GM12878 (cell line): ENCODE measurements around the gene LRTM2. TPM values are rescaled to one million over a fixed set of nuclear protein-coding genes. Genes with fewer than 3 reads are reported as not detected.

Source experiments
- ATAC-seq: fragments of 200-7000 bp; cut with Tn5 transposase; 3 replicates; pipeline ENCODE4 v1.9.1; 2020; ENCODE audit warnings: mild to moderate bottlenecking, moderate library complexity
- BruUV-seq: library from RNA; stranded (reverse); fragments of 400-500 nt; replicated peaks from 2 replicates; lab custom pipeline; 2021; lab: Mats Ljungman, UMichigan
- CTCF ChIA-PET: fragments of 300-600 bp; sonication (Branson Sonifier 250); formaldehyde crosslinking; extraction: SDS; loops from one replicate; lab custom pipeline; 2021; ENCODE audit warnings: inconsistent platforms; lab: Yijun Ruan, JAX
- POLR2A ChIA-PET: fragments of 350-600 bp; formaldehyde crosslinking; extraction: SDS; loops from one replicate; lab custom pipeline; 2021; ENCODE audit warnings: inconsistent platforms; lab: Charles Lee
- RAD21 ChIA-PET: fragments of 300-600 bp; sonication (Branson Sonifier 250); formaldehyde crosslinking; loops from one replicate; lab custom pipeline; 2023; ENCODE audit warnings: antibody characterized with exemption; ENCODE audit not compliant: unreplicated experiment; lab: Charles Lee
- SMC1A ChIA-PET: fragments of 300-600 bp; sonication (Branson Sonifier 250); formaldehyde crosslinking; loops from one replicate; lab custom pipeline; 2023; ENCODE audit not compliant: unreplicated experiment, uncharacterized antibody; lab: Charles Lee
- DNase-seq: peaks from one replicate; pipeline ENCODE4 v3.0.0-alpha.2; 2011; ENCODE audit warnings: low read depth, low spot score
- FAIRE-seq: peaks from 3 replicates; lab custom pipeline; 2011; peaks lifted over from hg19 to GRCh38; lab: Jason Lieb, UNC
- H2AFZ ChIP-seq: 2 replicates; pipeline ENCODE4 v1.6.0; 2011; ENCODE audit warnings: low read depth, low read length, control low read depth; ENCODE audit not compliant: control insufficient read depth
- H3K27ac ChIP-seq: 2 replicates; pipeline ENCODE4 v1.5.1; 2011; ENCODE audit warnings: control low read depth; ENCODE audit not compliant: control insufficient read depth, insufficient read depth
- H3K27me3 ChIP-seq, 2 experiments: replicated peaks in 1 of 2; 2 replicates each; pipeline versions ENCODE4 v1.6.0 to v1.6.1; 2011; ENCODE audit warnings: low read length in 1 of 2; ENCODE audit not compliant: control insufficient read depth in 2 of 2, insufficient read depth in 2 of 2
- H3K36me3 ChIP-seq, 2 experiments: 2 replicates each; pipeline ENCODE4 v1.5.1; 2011; ENCODE audit warnings: low read length in 1 of 2; ENCODE audit not compliant: control insufficient read depth in 2 of 2, insufficient read depth in 2 of 2
- H3K4me1 ChIP-seq: 2 replicates; pipeline ENCODE4 v1.6.1; 2011; ENCODE audit warnings: mild to moderate bottlenecking, low read length, moderate library complexity, mixed read lengths; ENCODE audit not compliant: control insufficient read depth, insufficient read depth
- H3K4me2 ChIP-seq: 2 replicates; pipeline ENCODE4 v1.6.0; 2011; ENCODE audit warnings: control low read depth; ENCODE audit not compliant: control insufficient read depth, insufficient read depth
- H3K4me3 ChIP-seq: fragments of 200-600 bp; sonication (generic); 2 replicates; pipeline ENCODE4 v1.5.1; 2016
- H3K79me2 ChIP-seq: 2 replicates; pipeline ENCODE4 v1.6.0; 2011; ENCODE audit warnings: low read length; ENCODE audit not compliant: control insufficient read depth, insufficient read depth
- H3K9ac ChIP-seq: 2 replicates; pipeline ENCODE4 v1.8.0; 2011; ENCODE audit warnings: low read length, control low read depth, mixed read lengths; ENCODE audit not compliant: control insufficient read depth, insufficient read depth
- H3K9me3 ChIP-seq: replicated peaks from 3 replicates; pipeline ENCODE4 v1.5.1; 2011; ENCODE audit warnings: mild to moderate bottlenecking, low read length; ENCODE audit not compliant: control insufficient read depth, insufficient read depth
- H4K20me1 ChIP-seq: 2 replicates; pipeline ENCODE4 v1.6.0; 2011; ENCODE audit not compliant: control insufficient read depth, insufficient read depth
- BACH1 ChIP-seq: fragments of 450-650 bp; IDR thresholded peaks from 2 replicates; pipeline ENCODE4 v1.6.1; 2017; ENCODE audit warnings: mild to moderate bottlenecking, borderline replicate concordance
- BRCA1 ChIP-seq: IDR thresholded peaks from 2 replicates; pipeline ENCODE4 v1.6.1; 2011; ENCODE audit warnings: low read depth, low read length, improper control_type of control experiment
- CBFB ChIP-seq: IDR thresholded peaks from 2 replicates; pipeline ENCODE4 v1.6.1; 2016; ENCODE audit warnings: antibody characterized with exemption, low read depth
- IKZF1 ChIP-seq: fragments of 450-650 bp; conservative IDR thresholded peaks from 2 replicates; pipeline ENCODE4 v1.6.1; 2017; ENCODE audit warnings: antibody characterized with exemption, mild to moderate bottlenecking
- MXI1 ChIP-seq: fragments of 150-350 bp; IDR thresholded peaks from 2 replicates; pipeline ENCODE4 v1.6.1; 2011; ENCODE audit warnings: low read depth, mild to moderate bottlenecking, inconsistent platforms, low read length, improper control_type of control experiment
- PAX5 ChIP-seq: IDR thresholded peaks from 2 replicates; pipeline ENCODE4 v1.6.1; 2011; ENCODE audit warnings: low read depth, low read length, borderline replicate concordance
- RELA ChIP-seq: fragments of 450-650 bp; IDR thresholded peaks from 2 replicates; pipeline ENCODE4 v1.8.0; 2014; ENCODE audit warnings: borderline replicate concordance; ENCODE audit not compliant: partially characterized antibody
- SIX5 ChIP-seq: IDR thresholded peaks from 2 replicates; pipeline ENCODE4 v1.6.1; 2011; ENCODE audit warnings: mild to moderate bottlenecking, low read depth, low read length, moderate library complexity; ENCODE audit not compliant: severe bottlenecking
- ZZZ3 ChIP-seq: IDR thresholded peaks from 2 replicates; pipeline ENCODE4 v1.6.1; 2011; ENCODE audit warnings: low read depth; ENCODE audit not compliant: control insufficient read depth, insufficient read length
- WGBS: methylation state at CpG from one replicate; pipeline ENCODE4 v1.1.6; 2016; ENCODE audit warnings: low lambda C conversion rate; ENCODE audit not compliant: insufficient replicate concordance, insufficient coverage; ENCODE audit errors: missing lambda C conversion rate; 5-methylcytosine and 5-hydroxymethylcytosine counted together
- in situ Hi-C: fragments of 300-500 bp; cut with MboI; formaldehyde crosslinking; loops from 9 replicates; pipeline ENCODE4 v1.14.3; 2018; ENCODE audit warnings: mixed read lengths
- intact Hi-C: fragments of 100-400 bp; cut with micrococcal nuclease; formaldehyde crosslinking; loops from one replicate; pipeline ENCODE4 v1.14.2; 2022; ENCODE audit not compliant: unreplicated experiment
- polyA plus RNA-seq, 11 experiments: library from polyadenylated mRNA; depleted of rRNA in 4 of 11; unstranded in 6 of 11; stranded (reverse) in 5 of 11; fragments of >200 nt; fragmentation: Nextera tagmentation in 4 of 11; fragmentation: Illumina TruSeq in 1 of 11; extraction: Ambion mirVana in 4 of 11; extraction: Trizol in 1 of 11; gene quantifications; 1 replicate in 1 of 11; 2 replicates in 10 of 11; pipeline versions ENCODE4 v1.2.1 to v1.2.3, GENCODE V29; 2011 to 2016; ENCODE audit warnings: inconsistent platforms in 2 of 11, missing spikeins in 2 of 11, low read depth in 1 of 11
- total RNA-seq, 4 experiments: library from RNA; depleted of rRNA in 3 of 4; stranded (reverse); fragments of >200 nt in 3 of 4; fragmentation: Illumina TruSeq in 1 of 4; extraction: Trizol in 1 of 4; gene quantifications; 2 replicates each; pipeline versions ENCODE4 v1.2.1 to v1.2.3, GENCODE V29; 2013 to 2021
- TF ChIP-seq, protein P1 (sequence below): fragments of 450-650 bp; IDR thresholded peaks from 2 replicates; pipeline ENCODE4 v1.6.1; 2017; ENCODE audit warnings: borderline replicate concordance
- TF ChIP-seq, protein P2 (sequence below): fragments of 450-650 bp; formaldehyde crosslinking; IDR thresholded peaks from 2 replicates; pipeline ENCODE4 v1.4.0; 2022; ENCODE audit warnings: mild to moderate bottlenecking, moderate library complexity
- TF ChIP-seq, protein P3 (sequence below): fragments of 450-650 bp; IDR thresholded peaks from 2 replicates; pipeline ENCODE4 v1.6.1; 2017; ENCODE audit warnings: mild to moderate bottlenecking, moderate library complexity

The LRTM2 gene
- total and polyA plus RNA-seq, 10 of the 15 experiments (the other 5 are each of a cell fraction or from before 2014, with no cell fraction given): 0.05 TPM; not detected in 9

DNA sequence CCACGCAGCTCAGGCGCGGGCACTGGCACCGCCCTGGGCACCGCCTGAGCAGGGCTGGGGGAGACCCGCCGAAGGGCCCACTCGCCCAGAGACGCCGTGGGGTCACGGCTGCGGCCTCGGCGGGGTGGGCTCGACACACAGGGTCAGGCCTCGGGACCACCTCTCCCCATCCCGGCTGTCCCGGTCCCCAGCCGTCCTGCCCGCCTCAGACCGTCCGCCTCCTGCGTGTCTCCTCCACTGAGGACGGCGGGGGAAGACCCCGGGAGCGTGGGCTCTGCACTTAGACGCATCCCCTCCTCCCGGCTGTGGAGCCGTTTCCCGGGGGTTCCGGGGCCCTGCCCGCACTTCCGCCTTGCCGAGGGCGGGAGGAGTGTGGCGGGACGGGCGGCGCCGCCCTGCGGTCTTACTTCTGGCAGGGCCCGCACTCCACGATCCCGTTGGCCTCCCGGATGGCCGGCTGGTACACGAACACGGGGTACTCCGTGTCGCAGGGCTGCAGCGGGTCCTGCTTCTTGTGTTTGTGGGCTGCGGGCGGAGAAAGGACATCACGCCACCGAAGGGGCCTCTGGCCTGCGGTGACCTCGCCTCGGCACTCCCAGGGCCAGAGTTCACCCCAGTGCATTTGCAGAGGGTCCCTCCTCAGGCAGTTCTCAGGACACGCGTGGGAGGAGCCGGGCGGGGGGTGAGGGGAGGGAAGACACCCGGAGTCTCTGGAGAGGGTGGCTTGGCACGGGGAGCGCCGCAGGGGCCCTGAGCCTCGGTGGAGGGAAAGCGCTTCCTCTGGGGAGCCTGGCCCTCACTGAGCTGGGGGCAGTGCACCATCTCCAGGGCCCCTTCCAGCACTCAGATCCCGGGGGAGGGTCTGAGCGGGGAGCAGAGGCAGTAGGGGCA is 23.1 kb upstream of the LRTM2 start:
- Histone ChIP-seq H3K79me2 (no peaks in the 10 kb centered on the region; the same call in 1 of the 2 replicates), H3K9me3 (no peaks in the 10 kb centered on the region), H3K4me1 (peaks cover 4% of the 10 kb centered on the region; the same call in 1 of the 2 replicates), H3K27me3 (no peaks in the 10 kb centered on the region), H3K4me2 (peak overlapping the region; percentile 100), H3K9ac (peak overlapping the region; percentile 81), H3K36me3 (no peaks in the 10 kb centered on the region; a peak in 1 of 4 replicates), H2AFZ (peak overlapping the region; percentile 92), H3K27ac (peak overlapping the region; percentile 62), H4K20me1 (no peaks in the 10 kb centered on the region), H3K4me3 (peak overlapping the region; percentile 62)
- ChIA-PET SMC1A (interaction anchor here (1.0 to 7.6 kb wide), 4 partner anchors 122 to 142 kb away, joined by 3 to 109 read pairs (median 10); no protein-coding TSS in a partner anchor), POLR2A (interaction anchor here (0.5 to 1.5 kb wide), 2 partner anchors 162 to 199 kb away, joined by 3 read pairs; no protein-coding TSS in a partner anchor), CTCF (interaction anchor here (6.5 to 9.5 kb wide), 2 partner anchors 143 to 145 kb away, joined by 106 to 434 read pairs; no protein-coding TSS in a partner anchor), RAD21 (interaction anchor here (6.5 kb wide), 1 partner anchor 143 kb away, joined by 69 read pairs; no protein-coding TSS in a partner anchor)
- BruUV-seq: TSS peak; percentile 90
- 12% methylated on average over 64 of the region's 71 CpGs for WGBS
- DNase-seq: no peak
- in situ Hi-C loops: no loop called here
- intact Hi-C loops: loop anchor here (2.0 to 10.0 kb wide), 4 partner anchors 136 to 785 kb away; no protein-coding TSS in a partner anchor
- no peak for FAIRE-seq
- peak; percentile 52 for ATAC-seq
- TF ChIP-seq MXI1 (0 out of 2 replicates have a peak, but pooled peaks have one; percentile 19), SIX5 (no peak), ZZZ3 (no peak), RELA (no peak), BRCA1 (no peak), BACH1 (peak; percentile 48; the same call in 1 of the 2 replicates), CBFB (no peak), IKZF1 (peak; percentile 87), PAX5 (0 out of 2 replicates have a peak, but pooled peaks have one; percentile 10)
- TF ChIP-seq, protein P1, sequence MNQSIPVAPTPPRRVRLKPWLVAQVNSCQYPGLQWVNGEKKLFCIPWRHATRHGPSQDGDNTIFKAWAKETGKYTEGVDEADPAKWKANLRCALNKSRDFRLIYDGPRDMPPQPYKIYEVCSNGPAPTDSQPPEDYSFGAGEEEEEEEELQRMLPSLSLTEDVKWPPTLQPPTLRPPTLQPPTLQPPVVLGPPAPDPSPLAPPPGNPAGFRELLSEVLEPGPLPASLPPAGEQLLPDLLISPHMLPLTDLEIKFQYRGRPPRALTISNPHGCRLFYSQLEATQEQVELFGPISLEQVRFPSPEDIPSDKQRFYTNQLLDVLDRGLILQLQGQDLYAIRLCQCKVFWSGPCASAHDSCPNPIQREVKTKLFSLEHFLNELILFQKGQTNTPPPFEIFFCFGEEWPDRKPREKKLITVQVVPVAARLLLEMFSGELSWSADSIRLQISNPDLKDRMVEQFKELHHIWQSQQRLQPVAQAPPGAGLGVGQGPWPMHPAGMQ: no peak
- TF ChIP-seq, protein P2, sequence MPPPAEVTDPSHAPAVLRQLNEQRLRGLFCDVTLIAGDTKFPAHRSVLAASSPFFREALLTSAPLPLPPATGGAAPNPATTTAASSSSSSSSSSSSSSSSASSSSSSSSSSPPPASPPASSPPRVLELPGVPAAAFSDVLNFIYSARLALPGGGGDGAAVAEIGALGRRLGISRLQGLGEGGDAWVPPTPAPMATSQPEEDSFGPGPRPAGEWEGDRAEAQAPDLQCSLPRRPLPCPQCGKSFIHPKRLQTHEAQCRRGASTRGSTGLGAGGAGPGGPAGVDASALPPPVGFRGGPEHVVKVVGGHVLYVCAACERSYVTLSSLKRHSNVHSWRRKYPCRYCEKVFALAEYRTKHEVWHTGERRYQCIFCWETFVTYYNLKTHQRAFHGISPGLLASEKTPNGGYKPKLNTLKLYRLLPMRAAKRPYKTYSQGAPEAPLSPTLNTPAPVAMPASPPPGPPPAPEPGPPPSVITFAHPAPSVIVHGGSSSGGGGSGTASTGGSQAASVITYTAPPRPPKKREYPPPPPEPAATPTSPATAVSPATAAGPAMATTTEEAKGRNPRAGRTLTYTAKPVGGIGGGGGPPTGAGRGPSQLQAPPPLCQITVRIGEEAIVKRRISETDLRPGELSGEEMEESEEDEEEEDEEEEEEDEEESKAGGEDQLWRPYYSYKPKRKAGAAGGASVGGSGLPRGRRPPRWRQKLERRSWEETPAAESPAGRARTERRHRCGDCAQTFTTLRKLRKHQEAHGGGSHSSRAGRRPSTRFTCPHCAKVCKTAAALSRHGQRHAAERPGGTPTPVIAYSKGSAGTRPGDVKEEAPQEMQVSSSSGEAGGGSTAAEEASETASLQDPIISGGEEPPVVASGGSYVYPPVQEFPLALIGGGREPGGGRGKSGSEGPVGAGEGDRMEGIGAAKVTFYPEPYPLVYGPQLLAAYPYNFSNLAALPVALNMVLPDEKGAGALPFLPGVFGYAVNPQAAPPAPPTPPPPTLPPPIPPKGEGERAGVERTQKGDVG (CRISPR knock-in tag): no peak
- TF ChIP-seq, protein P3, sequence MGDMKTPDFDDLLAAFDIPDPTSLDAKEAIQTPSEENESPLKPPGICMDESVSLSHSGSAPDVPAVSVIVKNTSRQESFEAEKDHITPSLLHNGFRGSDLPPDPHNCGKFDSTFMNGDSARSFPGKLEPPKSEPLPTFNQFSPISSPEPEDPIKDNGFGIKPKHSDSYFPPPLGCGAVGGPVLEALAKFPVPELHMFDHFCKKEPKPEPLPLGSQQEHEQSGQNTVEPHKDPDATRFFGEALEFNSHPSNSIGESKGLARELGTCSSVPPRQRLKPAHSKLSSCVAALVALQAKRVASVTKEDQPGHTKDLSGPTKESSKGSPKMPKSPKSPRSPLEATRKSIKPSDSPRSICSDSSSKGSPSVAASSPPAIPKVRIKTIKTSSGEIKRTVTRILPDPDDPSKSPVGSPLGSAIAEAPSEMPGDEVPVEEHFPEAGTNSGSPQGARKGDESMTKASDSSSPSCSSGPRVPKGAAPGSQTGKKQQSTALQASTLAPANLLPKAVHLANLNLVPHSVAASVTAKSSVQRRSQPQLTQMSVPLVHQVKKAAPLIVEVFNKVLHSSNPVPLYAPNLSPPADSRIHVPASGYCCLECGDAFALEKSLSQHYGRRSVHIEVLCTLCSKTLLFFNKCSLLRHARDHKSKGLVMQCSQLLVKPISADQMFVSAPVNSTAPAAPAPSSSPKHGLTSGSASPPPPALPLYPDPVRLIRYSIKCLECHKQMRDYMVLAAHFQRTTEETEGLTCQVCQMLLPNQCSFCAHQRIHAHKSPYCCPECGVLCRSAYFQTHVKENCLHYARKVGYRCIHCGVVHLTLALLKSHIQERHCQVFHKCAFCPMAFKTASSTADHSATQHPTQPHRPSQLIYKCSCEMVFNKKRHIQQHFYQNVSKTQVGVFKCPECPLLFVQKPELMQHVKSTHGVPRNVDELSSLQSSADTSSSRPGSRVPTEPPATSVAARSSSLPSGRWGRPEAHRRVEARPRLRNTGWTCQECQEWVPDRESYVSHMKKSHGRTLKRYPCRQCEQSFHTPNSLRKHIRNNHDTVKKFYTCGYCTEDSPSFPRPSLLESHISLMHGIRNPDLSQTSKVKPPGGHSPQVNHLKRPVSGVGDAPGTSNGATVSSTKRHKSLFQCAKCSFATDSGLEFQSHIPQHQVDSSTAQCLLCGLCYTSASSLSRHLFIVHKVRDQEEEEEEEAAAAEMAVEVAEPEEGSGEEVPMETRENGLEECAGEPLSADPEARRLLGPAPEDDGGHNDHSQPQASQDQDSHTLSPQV: 0 out of 2 replicates have a peak, but pooled peaks have one; percentile 20
